HepG2 (cell line): ENCODE data around the gene WDR62. TPM values are rescaled to one million over a fixed set of nuclear protein-coding genes. Genes with fewer than 3 reads are reported as not detected.
A peak's percentile ranks its signal among the peaks of the same experiment; 100 is the strongest.

Experiments used
- FLYWCH1 ChIP-seq: sonication (generic); formaldehyde crosslinking; IDR thresholded peaks from 2 replicates; pipeline ENCODE4 v1.8.1; 2023; ENCODE audit warnings: mild to moderate bottlenecking, missing genetic modification reagents
- HNRNPH1 ChIP-seq: fragments of 200-400 bp; formaldehyde crosslinking; optimal IDR thresholded peaks from 2 replicates; pipeline ENCODE3; 2017; ENCODE audit warnings: mild to moderate bottlenecking, low read depth, low read length
- KDM6A ChIP-seq: IDR thresholded peaks from 2 replicates; pipeline ENCODE4 v1.6.1; 2016; ENCODE audit warnings: low read depth
- NAIF1 ChIP-seq: sonication (generic); formaldehyde crosslinking; IDR thresholded peaks from 2 replicates; pipeline ENCODE4 v1.5.0; 2020; ENCODE audit warnings: mild to moderate bottlenecking, missing genetic modification reagents, borderline replicate concordance
- REL ChIP-seq: sonication (generic); formaldehyde crosslinking; conservative IDR thresholded peaks from 2 replicates; pipeline ENCODE4 v1.8.0; 2022; ENCODE audit warnings: mild to moderate bottlenecking, missing genetic modification reagents, moderate library complexity
- REPIN1 ChIP-seq: sonication (generic); formaldehyde crosslinking; IDR thresholded peaks from 2 replicates; pipeline ENCODE4 v1.8.0; 2022; ENCODE audit warnings: missing genetic modification reagents, low read depth, mild to moderate bottlenecking, borderline replicate concordance
- SRF ChIP-seq: IDR thresholded peaks from 2 replicates; pipeline ENCODE4 v1.6.1; 2011; ENCODE audit warnings: mild to moderate bottlenecking, low read depth, low read length, moderate library complexity
- TCF7 ChIP-seq: sonication (generic); IDR thresholded peaks from 2 replicates; pipeline ENCODE4 v1.6.1; 2016; ENCODE audit warnings: antibody characterized with exemption, low read depth
- TEAD3 ChIP-seq: optimal IDR thresholded peaks from 2 replicates; pipeline ENCODE3; 2016; ENCODE audit warnings: borderline replicate concordance
- ZNF333 ChIP-seq: sonication (generic); formaldehyde crosslinking; IDR thresholded peaks from 2 replicates; pipeline ENCODE4 v1.4.0; 2020; ENCODE audit warnings: mild to moderate bottlenecking, missing genetic modification reagents, borderline replicate concordance
- ZNF33A ChIP-seq: sonication (generic); formaldehyde crosslinking; IDR thresholded peaks from 2 replicates; pipeline ENCODE4 v1.5.1; 2020; ENCODE audit warnings: missing genetic modification reagents, mild to moderate bottlenecking, moderate library complexity, borderline replicate concordance
- ZNF496 ChIP-seq: sonication (generic); formaldehyde crosslinking; IDR thresholded peaks from 2 replicates; pipeline ENCODE4 v1.8.1; 2023; ENCODE audit warnings: mild to moderate bottlenecking, moderate library complexity, missing genetic modification reagents; ENCODE audit not compliant: insufficient replicate concordance
- ZNF703 ChIP-seq: sonication (generic); formaldehyde crosslinking; IDR thresholded peaks from 2 replicates; pipeline ENCODE4 v1.5.1; 2020; ENCODE audit warnings: missing genetic modification reagents, mild to moderate bottlenecking, moderate library complexity, borderline replicate concordance
- ZNF772 ChIP-seq: sonication (generic); formaldehyde crosslinking; IDR thresholded peaks from 2 replicates; pipeline ENCODE4 v1.5.0; 2020; ENCODE audit warnings: mild to moderate bottlenecking, missing genetic modification reagents
- polyA plus RNA-seq, 8 experiments: library from polyadenylated mRNA; depleted of rRNA in 3 of 8; stranded (reverse) in 7 of 8; unstranded in 1 of 8; fragments of >200 nt; fragmentation: Illumina TruSeq in 4 of 8; extraction: Trizol in 4 of 8; gene quantifications; 2 replicates each; pipeline versions ENCODE4 v1.2.1 to v1.2.3, GENCODE V29; 2011 to 2016; ENCODE audit warnings: low read depth in 4 of 8, missing spikeins in 1 of 8, mixed read lengths in 1 of 8; ENCODE audit not compliant: insufficient read depth in 1 of 8
- total RNA-seq, 5 experiments: library from RNA; depleted of rRNA; stranded (reverse); fragments of >200 nt; fragmentation: Illumina TruSeq; extraction: Trizol; gene quantifications; 2 replicates each; pipeline ENCODE4 v1.2.3, GENCODE V29; 2016; ENCODE audit warnings: low read depth in 1 of 5
- TF ChIP-seq, protein P1 (sequence below): sonication (generic); formaldehyde crosslinking; IDR thresholded peaks from 2 replicates; pipeline ENCODE4 v1.8.1; 2023; ENCODE audit warnings: missing genetic modification reagents, mild to moderate bottlenecking, borderline replicate concordance
- TF ChIP-seq, protein P2 (sequence below): sonication (generic); formaldehyde crosslinking; IDR thresholded peaks from 2 replicates; pipeline ENCODE4 v1.9.0; 2021; ENCODE audit warnings: missing genetic modification reagents, mild to moderate bottlenecking, borderline replicate concordance
- TF ChIP-seq, protein P3 (sequence below): sonication (generic); formaldehyde crosslinking; IDR thresholded peaks from 2 replicates; pipeline ENCODE4 v1.9.0; 2022; ENCODE audit warnings: missing genetic modification reagents, mild to moderate bottlenecking, borderline replicate concordance
- TF ChIP-seq, protein P4 (sequence below): sonication (generic); formaldehyde crosslinking; IDR thresholded peaks from 2 replicates; pipeline ENCODE4 v1.5.0; 2020; ENCODE audit warnings: mild to moderate bottlenecking, missing genetic modification reagents, borderline replicate concordance

The WDR62 gene
- total and polyA plus RNA-seq, 2 of the 13 experiments (the other 11 are each of a cell fraction or from before 2014, with no cell fraction given), result 5.8 to 12.5 TPM

DNA sequence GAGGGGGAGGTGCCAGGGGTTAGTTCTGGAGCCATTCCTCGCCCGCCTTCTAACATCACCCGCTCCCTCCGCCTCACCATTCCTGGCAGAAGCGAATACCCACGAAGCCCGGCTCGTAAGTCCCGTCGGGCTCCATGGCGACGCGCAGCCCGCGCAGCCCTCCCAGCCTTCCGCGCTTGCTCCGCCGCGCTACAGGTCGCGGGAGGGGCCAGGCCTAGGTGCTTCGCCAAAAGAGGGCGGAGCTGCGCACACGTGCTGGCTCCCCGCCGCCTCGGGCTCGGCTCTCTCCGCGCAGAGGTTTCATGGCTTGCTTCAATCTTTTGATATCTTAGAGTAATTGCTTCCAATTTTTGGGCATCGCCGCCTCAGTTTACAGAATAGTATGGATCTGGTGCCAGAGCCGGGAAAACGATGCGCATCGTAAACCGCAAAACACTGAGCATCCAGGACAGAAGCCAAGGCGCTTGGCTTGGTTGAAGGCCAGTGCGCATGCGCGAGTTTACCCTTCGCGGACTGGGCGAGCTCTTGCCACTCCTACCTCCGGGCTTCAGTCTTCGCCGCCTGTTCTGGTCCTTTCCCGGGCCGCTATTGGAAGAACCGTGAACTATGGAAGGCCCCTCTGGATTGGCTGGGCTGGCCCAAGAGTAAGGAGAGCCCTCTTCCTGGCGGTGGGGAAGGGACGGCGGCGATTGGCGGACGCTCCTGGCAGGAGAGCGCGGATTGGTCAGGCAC lies 60.2 kb downstream of the WDR62 start, which contains the start of gene POLR2I (continued):
- TF ChIP-seq SRF (no peak), TCF7 (no peak), ZNF496 (CRISPR knock-in tag) (no peak), NAIF1 (CRISPR knock-in tag) (peak; percentile 87), ZNF333 (no peak), ZNF33A (CRISPR knock-in tag) (no peak), TEAD3 (peak; percentile 47), FLYWCH1 (CRISPR knock-in tag) (no peak), ZNF772 (CRISPR knock-in tag) (peak; percentile 88), REPIN1 (CRISPR knock-in tag) (peak; percentile 83), KDM6A (CRISPR knock-in tag) (no peak), HNRNPH1 (no peak), ZNF703 (CRISPR knock-in tag) (no peak), REL (CRISPR knock-in tag) (peak; percentile 71; the same call in 1 of the 2 replicates)
- TF ChIP-seq, protein P1, sequence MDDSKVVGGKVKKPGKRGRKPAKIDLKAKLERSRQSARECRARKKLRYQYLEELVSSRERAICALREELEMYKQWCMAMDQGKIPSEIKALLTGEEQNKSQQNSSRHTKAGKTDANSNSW (CRISPR knock-in tag), result peak; percentile 60; the same call in 1 of the 2 replicates
- TF ChIP-seq, protein P2, sequence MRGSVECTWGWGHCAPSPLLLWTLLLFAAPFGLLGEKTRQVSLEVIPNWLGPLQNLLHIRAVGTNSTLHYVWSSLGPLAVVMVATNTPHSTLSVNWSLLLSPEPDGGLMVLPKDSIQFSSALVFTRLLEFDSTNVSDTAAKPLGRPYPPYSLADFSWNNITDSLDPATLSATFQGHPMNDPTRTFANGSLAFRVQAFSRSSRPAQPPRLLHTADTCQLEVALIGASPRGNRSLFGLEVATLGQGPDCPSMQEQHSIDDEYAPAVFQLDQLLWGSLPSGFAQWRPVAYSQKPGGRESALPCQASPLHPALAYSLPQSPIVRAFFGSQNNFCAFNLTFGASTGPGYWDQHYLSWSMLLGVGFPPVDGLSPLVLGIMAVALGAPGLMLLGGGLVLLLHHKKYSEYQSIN (CRISPR knock-in tag), result no peak
- TF ChIP-seq, protein P3, sequence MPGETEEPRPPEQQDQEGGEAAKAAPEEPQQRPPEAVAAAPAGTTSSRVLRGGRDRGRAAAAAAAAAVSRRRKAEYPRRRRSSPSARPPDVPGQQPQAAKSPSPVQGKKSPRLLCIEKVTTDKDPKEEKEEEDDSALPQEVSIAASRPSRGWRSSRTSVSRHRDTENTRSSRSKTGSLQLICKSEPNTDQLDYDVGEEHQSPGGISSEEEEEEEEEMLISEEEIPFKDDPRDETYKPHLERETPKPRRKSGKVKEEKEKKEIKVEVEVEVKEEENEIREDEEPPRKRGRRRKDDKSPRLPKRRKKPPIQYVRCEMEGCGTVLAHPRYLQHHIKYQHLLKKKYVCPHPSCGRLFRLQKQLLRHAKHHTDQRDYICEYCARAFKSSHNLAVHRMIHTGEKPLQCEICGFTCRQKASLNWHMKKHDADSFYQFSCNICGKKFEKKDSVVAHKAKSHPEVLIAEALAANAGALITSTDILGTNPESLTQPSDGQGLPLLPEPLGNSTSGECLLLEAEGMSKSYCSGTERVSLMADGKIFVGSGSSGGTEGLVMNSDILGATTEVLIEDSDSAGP (CRISPR knock-in tag), result peak; percentile 86
- TF ChIP-seq, protein P4, sequence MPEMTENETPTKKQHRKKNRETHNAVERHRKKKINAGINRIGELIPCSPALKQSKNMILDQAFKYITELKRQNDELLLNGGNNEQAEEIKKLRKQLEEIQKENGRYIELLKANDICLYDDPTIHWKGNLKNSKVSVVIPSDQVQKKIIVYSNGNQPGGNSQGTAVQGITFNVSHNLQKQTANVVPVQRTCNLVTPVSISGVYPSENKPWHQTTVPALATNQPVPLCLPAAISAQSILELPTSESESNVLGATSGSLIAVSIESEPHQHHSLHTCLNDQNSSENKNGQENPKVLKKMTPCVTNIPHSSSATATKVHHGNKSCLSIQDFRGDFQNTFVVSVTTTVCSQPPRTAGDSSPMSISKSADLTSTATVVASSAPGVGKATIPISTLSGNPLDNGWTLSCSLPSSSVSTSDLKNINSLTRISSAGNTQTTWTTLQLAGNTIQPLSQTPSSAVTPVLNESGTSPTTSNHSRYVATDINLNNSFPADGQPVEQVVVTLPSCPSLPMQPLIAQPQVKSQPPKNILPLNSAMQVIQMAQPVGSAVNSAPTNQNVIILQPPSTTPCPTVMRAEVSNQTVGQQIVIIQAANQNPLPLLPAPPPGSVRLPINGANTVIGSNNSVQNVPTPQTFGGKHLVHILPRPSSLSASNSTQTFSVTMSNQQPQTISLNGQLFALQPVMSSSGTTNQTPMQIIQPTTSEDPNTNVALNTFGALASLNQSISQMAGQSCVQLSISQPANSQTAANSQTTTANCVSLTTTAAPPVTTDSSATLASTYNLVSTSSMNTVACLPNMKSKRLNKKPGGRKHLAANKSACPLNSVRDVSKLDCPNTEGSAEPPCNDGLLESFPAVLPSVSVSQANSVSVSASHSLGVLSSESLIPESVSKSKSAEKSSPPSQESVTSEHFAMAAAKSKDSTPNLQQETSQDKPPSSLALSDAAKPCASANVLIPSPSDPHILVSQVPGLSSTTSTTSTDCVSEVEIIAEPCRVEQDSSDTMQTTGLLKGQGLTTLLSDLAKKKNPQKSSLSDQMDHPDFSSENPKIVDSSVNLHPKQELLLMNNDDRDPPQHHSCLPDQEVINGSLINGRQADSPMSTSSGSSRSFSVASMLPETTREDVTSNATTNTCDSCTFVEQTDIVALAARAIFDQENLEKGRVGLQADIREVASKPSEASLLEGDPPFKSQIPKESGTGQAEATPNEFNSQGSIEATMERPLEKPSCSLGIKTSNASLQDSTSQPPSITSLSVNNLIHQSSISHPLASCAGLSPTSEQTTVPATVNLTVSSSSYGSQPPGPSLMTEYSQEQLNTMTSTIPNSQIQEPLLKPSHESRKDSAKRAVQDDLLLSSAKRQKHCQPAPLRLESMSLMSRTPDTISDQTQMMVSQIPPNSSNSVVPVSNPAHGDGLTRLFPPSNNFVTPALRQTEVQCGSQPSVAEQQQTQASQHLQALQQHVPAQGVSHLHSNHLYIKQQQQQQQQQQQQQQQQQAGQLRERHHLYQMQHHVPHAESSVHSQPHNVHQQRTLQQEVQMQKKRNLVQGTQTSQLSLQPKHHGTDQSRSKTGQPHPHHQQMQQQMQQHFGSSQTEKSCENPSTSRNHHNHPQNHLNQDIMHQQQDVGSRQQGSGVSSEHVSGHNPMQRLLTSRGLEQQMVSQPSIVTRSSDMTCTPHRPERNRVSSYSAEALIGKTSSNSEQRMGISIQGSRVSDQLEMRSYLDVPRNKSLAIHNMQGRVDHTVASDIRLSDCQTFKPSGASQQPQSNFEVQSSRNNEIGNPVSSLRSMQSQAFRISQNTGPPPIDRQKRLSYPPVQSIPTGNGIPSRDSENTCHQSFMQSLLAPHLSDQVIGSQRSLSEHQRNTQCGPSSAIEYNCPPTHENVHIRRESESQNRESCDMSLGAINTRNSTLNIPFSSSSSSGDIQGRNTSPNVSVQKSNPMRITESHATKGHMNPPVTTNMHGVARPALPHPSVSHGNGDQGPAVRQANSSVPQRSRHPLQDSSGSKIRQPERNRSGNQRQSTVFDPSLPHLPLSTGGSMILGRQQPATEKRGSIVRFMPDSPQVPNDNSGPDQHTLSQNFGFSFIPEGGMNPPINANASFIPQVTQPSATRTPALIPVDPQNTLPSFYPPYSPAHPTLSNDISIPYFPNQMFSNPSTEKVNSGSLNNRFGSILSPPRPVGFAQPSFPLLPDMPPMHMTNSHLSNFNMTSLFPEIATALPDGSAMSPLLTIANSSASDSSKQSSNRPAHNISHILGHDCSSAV (CRISPR knock-in tag), result no peak
